ENCODE results near the gene ERC2.

The ERC2 gene

GRCh38 chr3:56397798-56398197 is 70.5 kb downstream of the ERC2 start (continued):
- no peak for TF ChIP-seq ZNF792 (tag by site-specific recombination; IDR thresholded peaks at IDR 0.05)

- CTCF ChIA-PET = interaction anchor here (0.6 kb wide), 1 partner anchor 86 kb away, joined by 3 read pairs; no protein-coding TSS in a partner anchor
These were observed 79.0 kb downstream of the ERC2 start for GRCh38 chr3:56389183-56389830.

GRCh38 chr3:56383092-56383491 is 85.2 kb downstream of the ERC2 start:
- Histone ChIP-seq H3K9me3 (ENCODE audit: control insufficient read depth, insufficient read depth, low read depth, low read length) (no peaks in the 10 kb centered on the region), H3K36me3 (ENCODE audit: control insufficient read depth in 2 of 2, insufficient read depth in 1 of 2, low read length in 2 of 2) (no peaks in the 10 kb centered on the region), H3K4me3 (ENCODE audit: low read depth, low read length) (no peak overlapping the region), H3K27ac (ENCODE audit: extremely low read depth, low read depth, low read length) (no peak overlapping the region), H3K4me1 (ENCODE audit: control insufficient read depth, insufficient read depth, low read length) (no peaks in the 10 kb centered on the region)
- ChIA-PET CTCF (no interaction called here), POLR2A (no interaction called here)
- TF ChIP-seq ZBTB26 (tag by site-specific recombination; optimal IDR thresholded peaks at IDR 0.05) = no peak
- no peak for TF ChIP-seq ZNF169 (tag by site-specific recombination; IDR thresholded peaks at IDR 0.05)
- no peak for TF ChIP-seq ZXDB (tag by site-specific recombination; IDR thresholded peaks at IDR 0.05)
- no peak for TF ChIP-seq HOXC10 (CRISPR knock-in tag; IDR thresholded peaks at IDR 0.05)
- TF ChIP-seq ZNF629 (tag by site-specific recombination; IDR thresholded peaks at IDR 0.05) = no peak
- TF ChIP-seq ZNF521 (tag by site-specific recombination; IDR thresholded peaks at IDR 0.05) = no peak
- TF ChIP-seq SETDB1 (IDR thresholded peaks at IDR 0.05; ENCODE audit: insufficient read length, low read length) = no peak
- no peak for TF ChIP-seq ZNF398 (tag by site-specific recombination; IDR thresholded peaks at IDR 0.05)
- TF ChIP-seq ZNF544 (tag by site-specific recombination; IDR thresholded peaks at IDR 0.05) = no peak

More at GRCh38 chr3:56389183-56389830, 79.0 kb downstream of the ERC2 start:
- H3K4me3 ChIP-seq (ENCODE audit: low read depth, low read length) = no peak overlapping the region
- H3K27ac ChIP-seq (ENCODE audit: extremely low read depth, low read depth, low read length) = no peak overlapping the region
- H3K36me3 ChIP-seq (ENCODE audit: control insufficient read depth in 2 of 2, insufficient read depth in 1 of 2, low read length in 2 of 2) = no peaks in the 10 kb centered on the region
- POLR2A ChIA-PET = no interaction called here
- no peaks in the 10 kb centered on the region for H3K4me1 ChIP-seq (ENCODE audit: control insufficient read depth, insufficient read depth, low read length)
- no peaks in the 10 kb centered on the region for H3K9me3 ChIP-seq (ENCODE audit: control insufficient read depth, insufficient read depth, low read depth, low read length)
- TF ChIP-seq ELK4 (IDR thresholded peaks at IDR 0.05; ENCODE audit: borderline replicate concordance, low read depth, low read length) (no peak), ZNF302 (tag by site-specific recombination; IDR thresholded peaks at IDR 0.05; ENCODE audit: low read depth) (no peak), ZNF514 (tag by site-specific recombination; IDR thresholded peaks at IDR 0.05) (no peak), KLF10 (tag by site-specific recombination; IDR thresholded peaks at IDR 0.05) (no peak), ZNF239 (tag by site-specific recombination; IDR thresholded peaks at IDR 0.05) (no peak), ZNF398 (tag by site-specific recombination; IDR thresholded peaks at IDR 0.05) (no peak), ZNF335 (tag by site-specific recombination; conservative IDR thresholded peaks at IDR 0.05) (no peak), ZNF639 (tag by site-specific recombination; IDR thresholded peaks at IDR 0.05) (no peak), ZNF830 (tag by site-specific recombination; IDR thresholded peaks at IDR 0.05; ENCODE audit: low read depth) (no peak), PATZ1 (tag by site-specific recombination; IDR thresholded peaks at IDR 0.05) (no peak), SETDB1 (IDR thresholded peaks at IDR 0.05; ENCODE audit: insufficient read length, low read length) (no peak)

All from HEK293 (cell line).